Measurements from ENCODE around the gene EIF1AD.

- TF ChIP-seq CTCF (conservative IDR thresholded peaks at IDR 0.05; ENCODE audit: low read depth, low read length) = no peak
- no peak for TF ChIP-seq EZH2 (IDR thresholded peaks at IDR 0.05; ENCODE audit: low read length, unreplicated experiment)
- TF ChIP-seq EZH2phosphoT487 (IDR thresholded peaks at IDR 0.05; ENCODE audit: borderline replicate concordance, low read length) = no peak
Observed at GRCh38 chr11:65946655-65947054, 55.3 kb downstream of the EIF1AD start.
